Measurements from ENCODE around the gene SLC6A1.

DNA sequence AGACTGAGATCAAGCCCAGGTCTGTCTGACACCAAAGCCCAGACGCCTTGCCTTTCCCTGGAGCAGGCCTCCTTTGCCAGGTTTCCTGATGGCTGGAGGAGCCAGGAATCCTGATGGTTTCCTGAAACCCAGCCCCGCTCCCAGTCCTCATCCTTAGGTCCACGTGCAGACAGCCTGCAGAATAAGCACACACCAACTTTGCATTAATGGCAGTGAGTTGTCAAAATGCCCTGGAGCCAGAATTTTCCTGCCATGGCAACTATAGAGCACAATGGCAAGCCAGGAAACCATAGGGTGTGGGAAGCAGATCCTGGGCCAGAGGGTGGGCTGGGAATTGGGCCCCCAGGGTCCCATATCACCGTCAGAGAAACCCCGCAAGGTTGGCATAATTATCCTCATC lies 94.3 kb downstream of the SLC6A1 start:
- TF ChIP-seq TAF1 (IDR thresholded peaks at IDR 0.05; ENCODE audit: borderline replicate concordance, insufficient read depth, low read length) (no peak), POLR2AphosphoS5 (IDR thresholded peaks at IDR 0.05; ENCODE audit: low read depth, low read length) (no peak), FOXP2 (optimal IDR thresholded peaks at IDR 0.05; ENCODE audit: borderline replicate concordance, extremely low read depth, extremely low read length, insufficient read depth) (no peak), SIN3A (IDR thresholded peaks at IDR 0.05; ENCODE audit: borderline replicate concordance, insufficient read depth, low read length) (no peak)
- TF ChIP-seq, protein P1, sequence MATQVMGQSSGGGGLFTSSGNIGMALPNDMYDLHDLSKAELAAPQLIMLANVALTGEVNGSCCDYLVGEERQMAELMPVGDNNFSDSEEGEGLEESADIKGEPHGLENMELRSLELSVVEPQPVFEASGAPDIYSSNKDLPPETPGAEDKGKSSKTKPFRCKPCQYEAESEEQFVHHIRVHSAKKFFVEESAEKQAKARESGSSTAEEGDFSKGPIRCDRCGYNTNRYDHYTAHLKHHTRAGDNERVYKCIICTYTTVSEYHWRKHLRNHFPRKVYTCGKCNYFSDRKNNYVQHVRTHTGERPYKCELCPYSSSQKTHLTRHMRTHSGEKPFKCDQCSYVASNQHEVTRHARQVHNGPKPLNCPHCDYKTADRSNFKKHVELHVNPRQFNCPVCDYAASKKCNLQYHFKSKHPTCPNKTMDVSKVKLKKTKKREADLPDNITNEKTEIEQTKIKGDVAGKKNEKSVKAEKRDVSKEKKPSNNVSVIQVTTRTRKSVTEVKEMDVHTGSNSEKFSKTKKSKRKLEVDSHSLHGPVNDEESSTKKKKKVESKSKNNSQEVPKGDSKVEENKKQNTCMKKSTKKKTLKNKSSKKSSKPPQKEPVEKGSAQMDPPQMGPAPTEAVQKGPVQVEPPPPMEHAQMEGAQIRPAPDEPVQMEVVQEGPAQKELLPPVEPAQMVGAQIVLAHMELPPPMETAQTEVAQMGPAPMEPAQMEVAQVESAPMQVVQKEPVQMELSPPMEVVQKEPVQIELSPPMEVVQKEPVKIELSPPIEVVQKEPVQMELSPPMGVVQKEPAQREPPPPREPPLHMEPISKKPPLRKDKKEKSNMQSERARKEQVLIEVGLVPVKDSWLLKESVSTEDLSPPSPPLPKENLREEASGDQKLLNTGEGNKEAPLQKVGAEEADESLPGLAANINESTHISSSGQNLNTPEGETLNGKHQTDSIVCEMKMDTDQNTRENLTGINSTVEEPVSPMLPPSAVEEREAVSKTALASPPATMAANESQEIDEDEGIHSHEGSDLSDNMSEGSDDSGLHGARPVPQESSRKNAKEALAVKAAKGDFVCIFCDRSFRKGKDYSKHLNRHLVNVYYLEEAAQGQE (IDR thresholded peaks at IDR 0.05; ENCODE audit: insufficient read depth in 1 of 2, low read depth in 2 of 2, low read length in 2 of 2): no peak

Measured in PFSK-1 (cell line).